ENCODE results near the gene HNRNPDL.
"Not testable (repeated sequence)": the region's sequence is repeated elsewhere in the genome, so short reads cannot be mapped to it uniquely, and the experiment has no call there.

HNRNPDL gene

GRCh38 chr4:82425478-82425877 is 4.8 kb downstream of the HNRNPDL start:
- no peak overlapping the region for H3K4me3 ChIP-seq (ENCODE audit: low read depth, low read length)
- no peak for DNase-seq (ENCODE audit: low read depth)
- TF ChIP-seq, protein P1, sequence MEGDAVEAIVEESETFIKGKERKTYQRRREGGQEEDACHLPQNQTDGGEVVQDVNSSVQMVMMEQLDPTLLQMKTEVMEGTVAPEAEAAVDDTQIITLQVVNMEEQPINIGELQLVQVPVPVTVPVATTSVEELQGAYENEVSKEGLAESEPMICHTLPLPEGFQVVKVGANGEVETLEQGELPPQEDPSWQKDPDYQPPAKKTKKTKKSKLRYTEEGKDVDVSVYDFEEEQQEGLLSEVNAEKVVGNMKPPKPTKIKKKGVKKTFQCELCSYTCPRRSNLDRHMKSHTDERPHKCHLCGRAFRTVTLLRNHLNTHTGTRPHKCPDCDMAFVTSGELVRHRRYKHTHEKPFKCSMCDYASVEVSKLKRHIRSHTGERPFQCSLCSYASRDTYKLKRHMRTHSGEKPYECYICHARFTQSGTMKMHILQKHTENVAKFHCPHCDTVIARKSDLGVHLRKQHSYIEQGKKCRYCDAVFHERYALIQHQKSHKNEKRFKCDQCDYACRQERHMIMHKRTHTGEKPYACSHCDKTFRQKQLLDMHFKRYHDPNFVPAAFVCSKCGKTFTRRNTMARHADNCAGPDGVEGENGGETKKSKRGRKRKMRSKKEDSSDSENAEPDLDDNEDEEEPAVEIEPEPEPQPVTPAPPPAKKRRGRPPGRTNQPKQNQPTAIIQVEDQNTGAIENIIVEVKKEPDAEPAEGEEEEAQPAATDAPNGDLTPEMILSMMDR (IDR thresholded peaks at IDR 0.05; ENCODE audit: control insufficient read depth, extremely low read depth, insufficient read depth), result no peak

DNA sequence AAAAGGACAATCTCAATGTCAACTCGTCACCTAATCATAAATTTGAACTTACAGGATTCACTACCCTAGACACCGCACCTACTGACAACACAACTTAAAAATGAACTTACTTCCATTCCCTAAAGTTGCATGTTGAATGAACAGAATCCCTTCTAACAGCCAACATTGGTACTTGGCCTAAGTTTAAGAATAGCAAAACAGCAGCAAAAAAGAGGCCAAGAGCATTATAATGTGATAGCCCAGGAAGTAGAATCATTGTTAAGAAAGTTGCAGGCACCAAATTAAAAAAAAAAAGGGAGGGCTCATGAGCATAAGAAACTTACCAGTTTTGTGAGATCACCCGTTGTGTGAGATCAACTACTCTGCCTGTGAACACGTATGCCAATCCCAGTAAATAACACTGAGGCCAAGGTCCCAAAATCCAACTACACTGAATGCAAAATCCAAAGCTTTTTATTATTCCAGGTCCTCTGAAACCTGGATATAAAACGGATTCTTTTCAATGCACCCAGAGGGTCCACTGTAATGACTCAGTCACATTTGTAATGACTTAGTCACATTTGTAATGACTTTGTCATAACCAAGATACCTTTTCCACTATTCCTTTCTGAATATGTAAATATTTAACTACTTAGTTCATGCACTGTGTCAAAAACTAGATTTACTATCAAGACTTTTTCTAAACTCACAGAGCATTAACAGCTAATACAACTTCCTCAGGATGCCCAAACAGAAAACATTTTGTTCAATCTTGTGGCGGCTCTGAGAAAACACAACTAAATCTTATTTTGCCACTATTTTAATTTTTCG is 6.8 kb downstream of the HNRNPDL start:
- no peak for DNase-seq (ENCODE audit: low read depth)
- H3K4me3 ChIP-seq (ENCODE audit: low read depth, low read length), result no peak overlapping the region
- TF ChIP-seq, protein P1 (IDR thresholded peaks at IDR 0.05; ENCODE audit: control insufficient read depth, extremely low read depth, insufficient read depth), result no peak

- TF ChIP-seq, protein P1 (IDR thresholded peaks at IDR 0.05; ENCODE audit: control insufficient read depth, extremely low read depth, insufficient read depth), result no peak
- no peak overlapping the region for H3K4me3 ChIP-seq (ENCODE audit: low read depth, low read length)
- no peak for DNase-seq (ENCODE audit: low read depth)
These were observed 7.6 kb downstream of the HNRNPDL start for GRCh38 chr4:82422616-82423015.

- TF ChIP-seq, protein P1 (IDR thresholded peaks at IDR 0.05; ENCODE audit: control insufficient read depth, extremely low read depth, insufficient read depth), result no peak
- H3K4me3 ChIP-seq (ENCODE audit: low read depth, low read length), result no peak overlapping the region
- DNase-seq (ENCODE audit: low read depth), result no peak
These were observed 8.3 kb downstream of the HNRNPDL start for GRCh38 chr4:82421796-82422560.

DNA sequence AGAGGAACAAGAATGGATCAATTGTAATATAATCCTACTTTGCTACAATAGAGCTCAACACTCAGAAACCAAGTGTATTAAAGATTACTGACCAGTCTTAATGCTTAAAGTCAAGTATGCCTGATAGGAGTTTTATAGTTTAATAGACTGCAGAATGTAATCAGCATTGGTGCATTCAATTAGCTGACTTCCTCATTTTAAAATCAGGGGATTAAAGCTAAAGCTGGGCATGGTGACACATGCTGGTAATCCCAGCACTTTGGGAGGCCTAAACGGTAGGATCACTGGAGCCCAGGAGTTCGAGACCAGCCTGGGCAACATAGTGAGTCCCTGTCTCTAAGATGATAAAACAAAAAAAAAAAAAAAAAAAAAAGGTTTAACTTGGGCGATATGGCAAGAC is 10.8 kb downstream of the HNRNPDL start:
- no peak for DNase-seq (ENCODE audit: low read depth)
- no peak overlapping the region for H3K4me3 ChIP-seq (ENCODE audit: low read depth, low read length)
- TF ChIP-seq, protein P1 (IDR thresholded peaks at IDR 0.05; ENCODE audit: control insufficient read depth, extremely low read depth, insufficient read depth), result no peak

DNA sequence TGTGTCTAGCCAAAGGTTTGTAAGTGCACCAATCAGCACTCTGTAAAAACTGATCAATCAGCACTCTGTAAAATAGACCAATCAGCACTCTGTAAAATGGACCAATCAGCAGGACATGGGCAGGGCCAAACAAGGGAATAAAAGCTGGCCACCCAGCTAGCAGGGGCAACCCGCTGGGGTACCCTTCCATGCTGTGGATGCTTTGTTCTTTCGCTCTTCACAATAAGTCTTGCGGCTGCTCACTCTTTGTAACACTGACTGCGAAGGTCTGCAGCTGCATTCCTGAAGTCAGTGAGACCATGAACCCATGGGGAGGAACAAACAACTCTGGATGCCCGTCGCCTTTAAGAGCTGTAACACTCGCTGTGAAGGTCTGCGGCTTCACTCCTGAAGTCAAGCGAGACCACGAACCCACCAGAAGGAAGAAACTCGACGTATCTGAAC is 14.3 kb downstream of the HNRNPDL start:
- DNase-seq (ENCODE audit: low read depth), result no peak
- H3K4me3 ChIP-seq (ENCODE audit: low read depth, low read length), result no peak overlapping the region
- TF ChIP-seq, protein P1 (IDR thresholded peaks at IDR 0.05; ENCODE audit: control insufficient read depth, extremely low read depth, insufficient read depth), result no peak

GRCh38 chr4:82415061-82415460 is 15.2 kb downstream of the HNRNPDL start:
- not testable (repeated sequence) for DNase-seq (ENCODE audit: low read depth); H3K4me3 ChIP-seq (ENCODE audit: low read depth, low read length)
